GM21528 (cell line): Measurements from ENCODE around the gene SEMA4A.
"Not testable (repeated sequence)": the region's sequence is repeated elsewhere in the genome, so short reads cannot be mapped to it uniquely, and the experiment has no call there.

Experiments
- ATAC-seq: cut with Tn5 transposase; IDR thresholded peaks from one replicate; pipeline ENCODE4 v1.9.1; 2021; ENCODE audit warnings: mild to moderate bottlenecking, moderate library complexity; ENCODE audit not compliant: unreplicated experiment, low FRiP score

The SEMA4A gene

DNA sequence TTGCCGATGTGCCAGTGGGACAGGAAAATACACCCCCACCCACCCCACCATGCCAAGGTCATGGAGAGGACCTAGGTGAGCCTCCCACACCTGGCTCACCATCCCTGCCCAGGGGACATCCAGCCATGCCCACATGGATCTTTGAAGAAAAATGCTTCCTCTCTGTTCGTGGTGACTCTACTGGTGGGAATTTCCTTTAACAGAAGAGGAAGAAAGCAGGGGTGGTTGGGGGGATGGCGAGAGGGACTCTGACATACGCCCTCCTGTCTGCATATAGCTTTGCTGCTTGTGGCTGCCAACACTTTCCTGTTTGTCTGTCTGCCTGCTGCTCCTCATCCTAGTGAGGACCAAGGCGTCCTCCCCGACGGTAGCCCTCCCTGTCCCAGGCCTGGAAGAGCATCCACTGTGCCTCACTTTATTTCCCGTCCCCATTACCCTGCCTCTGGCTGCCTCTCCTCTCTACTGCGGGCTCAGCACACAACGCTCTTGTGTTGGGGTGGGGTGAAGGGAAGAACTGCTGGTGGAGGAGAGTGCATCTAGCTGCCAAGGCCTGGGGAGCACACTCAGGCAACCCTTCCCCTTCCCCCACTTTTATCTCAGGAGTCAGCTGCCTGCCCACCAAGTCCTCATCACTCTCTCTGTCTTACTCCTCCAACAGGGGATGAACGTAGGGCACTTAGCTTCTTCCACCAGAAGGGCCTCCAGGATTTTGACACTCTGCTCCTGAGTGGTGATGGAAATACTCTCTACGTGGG, 2.5 kb downstream of the SEMA4A start:
- ATAC-seq, result no peak

DNA sequence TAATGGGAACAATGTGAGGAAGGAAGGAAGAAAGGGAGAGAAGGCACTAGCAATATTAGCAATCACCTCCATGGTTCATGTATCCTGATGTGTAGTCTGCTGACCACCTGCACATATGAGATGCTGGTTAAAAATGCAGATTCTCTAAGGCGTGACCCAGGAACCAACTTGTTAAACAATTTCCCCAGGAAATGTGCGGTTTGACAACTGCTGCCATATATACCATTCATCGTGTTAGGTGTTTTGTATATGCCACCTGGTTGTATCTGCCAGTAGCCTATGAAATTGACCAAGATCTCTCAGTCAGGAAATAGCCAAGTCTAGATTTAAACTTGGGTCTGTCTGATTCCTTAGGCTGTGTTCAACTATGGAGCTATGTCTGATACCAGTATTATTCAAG, 4.1 kb downstream of the SEMA4A start:
- no peak for ATAC-seq

DNA sequence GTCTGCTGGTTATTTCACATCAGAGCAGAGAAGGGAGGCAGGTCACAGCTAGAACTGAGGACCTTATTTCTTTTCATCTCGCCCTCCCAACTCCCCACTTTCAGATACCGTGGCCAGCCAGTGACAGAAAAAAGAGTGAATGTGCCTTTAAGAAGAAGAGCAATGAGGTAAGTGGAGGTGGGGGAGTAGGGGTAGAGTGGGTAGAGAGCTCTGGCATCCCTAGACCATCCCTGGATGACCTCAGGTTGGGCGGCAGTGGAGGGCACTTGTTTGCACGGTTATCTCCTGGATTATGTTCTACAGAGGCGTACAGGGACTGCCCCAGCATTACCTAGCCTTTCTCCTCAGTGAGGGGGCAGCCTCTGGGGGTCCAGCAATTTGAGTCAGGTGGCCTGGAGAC, 4.6 kb downstream of the SEMA4A start:
- no peak for ATAC-seq

DNA sequence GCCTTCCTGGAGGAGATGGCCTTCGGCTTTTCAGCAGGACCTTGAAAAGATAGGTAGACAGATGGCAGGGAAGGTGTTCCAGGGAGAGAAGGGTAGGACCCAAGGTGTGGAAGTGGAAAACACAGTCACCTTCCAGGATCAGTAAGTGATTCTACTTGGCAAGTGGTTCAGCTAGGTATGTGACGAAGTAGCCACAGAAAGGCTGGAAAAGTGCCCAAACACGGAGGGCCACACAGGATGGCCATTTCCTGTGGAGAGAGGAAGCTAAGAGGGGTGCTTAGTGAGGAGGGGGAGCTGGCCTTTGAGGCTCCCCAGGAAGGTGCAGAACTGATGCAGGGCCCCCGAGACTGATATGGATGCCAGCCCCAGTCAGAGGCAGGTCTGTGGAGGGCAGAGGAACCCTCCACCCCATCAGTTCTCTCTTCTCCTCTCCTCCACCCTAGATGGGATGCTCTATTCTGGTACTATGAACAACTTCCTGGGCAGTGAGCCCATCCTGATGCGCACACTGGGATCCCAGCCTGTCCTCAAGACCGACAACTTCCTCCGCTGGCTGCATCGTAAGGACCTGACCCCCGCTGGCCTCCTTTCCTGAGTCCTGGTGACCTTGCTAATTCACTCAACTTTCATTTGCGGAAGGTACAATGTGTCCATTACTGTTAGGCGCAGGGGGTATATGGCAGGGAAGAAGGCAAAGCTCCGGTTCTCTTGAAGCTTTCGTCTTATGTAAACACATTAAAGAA, 6.8 kb downstream of the SEMA4A start:
- ATAC-seq, result no peak

DNA sequence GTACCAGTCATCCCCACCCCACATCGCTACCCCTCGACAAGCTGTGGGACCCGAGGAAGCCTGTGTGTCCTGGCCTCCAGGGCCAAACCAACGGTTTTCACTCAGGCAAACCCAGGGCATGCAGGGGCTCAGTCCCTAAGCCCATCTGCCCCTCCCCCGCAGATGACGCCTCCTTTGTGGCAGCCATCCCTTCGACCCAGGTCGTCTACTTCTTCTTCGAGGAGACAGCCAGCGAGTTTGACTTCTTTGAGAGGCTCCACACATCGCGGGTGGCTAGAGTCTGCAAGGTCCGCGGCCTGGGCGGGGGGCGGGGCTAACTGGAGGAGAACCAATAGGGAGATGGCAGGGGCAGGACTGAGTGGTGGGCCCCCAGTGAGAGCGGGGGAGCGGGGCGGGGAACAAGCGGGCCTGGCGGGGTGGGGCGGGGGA, 7.4 kb downstream of the SEMA4A start:
- no peak for ATAC-seq

DNA sequence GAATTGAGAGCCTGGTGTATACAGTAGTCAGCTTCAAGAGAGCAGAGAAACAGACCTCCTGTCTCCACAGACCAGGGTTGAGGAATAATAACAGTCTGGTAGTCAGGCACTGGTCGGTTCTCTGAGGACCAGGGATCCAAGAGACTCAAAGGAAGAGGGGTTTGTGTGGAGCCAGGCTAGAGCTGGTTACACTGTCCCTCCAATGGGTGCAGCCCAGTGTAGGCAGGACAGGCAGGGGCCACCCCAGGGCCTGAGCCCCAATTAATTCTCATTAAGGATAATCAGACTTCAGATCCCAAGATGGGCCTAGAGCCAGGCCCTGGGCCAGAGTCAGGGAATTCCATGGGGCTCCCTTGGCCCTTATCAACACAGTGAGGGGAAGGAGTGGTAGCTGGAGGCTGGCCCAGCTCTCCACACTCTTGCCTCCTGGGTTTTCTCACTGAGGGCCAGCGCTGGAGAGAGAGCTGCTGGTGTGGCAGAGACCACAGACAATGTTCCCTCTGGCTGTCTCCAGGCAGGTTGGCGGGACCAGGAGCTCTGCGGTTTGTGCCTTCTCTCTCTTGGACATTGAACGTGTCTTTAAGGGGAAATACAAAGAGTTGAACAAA, 9.1 kb downstream of the SEMA4A start:
- ATAC-seq, result no peak

DNA sequence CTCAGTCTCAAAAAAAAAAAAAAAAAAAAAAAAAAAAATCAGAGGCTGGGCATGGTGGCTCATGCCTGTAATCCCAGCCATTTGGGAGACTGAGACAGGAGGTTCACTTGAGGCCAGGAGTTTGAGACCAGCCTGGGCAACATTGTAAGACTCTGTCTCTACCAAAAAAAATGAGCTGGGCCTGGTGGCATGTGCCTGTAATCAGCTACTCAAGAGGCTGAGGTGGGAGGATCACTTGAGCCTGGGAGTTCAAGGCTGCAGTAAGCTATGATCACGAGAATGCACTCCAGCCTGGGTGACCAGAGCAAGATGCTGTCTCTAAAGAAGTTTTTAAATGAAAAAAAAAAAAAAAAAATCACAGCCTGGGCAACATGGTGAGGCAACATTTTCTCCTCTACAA, 10.3 kb downstream of the SEMA4A start:
- no peak for ATAC-seq

DNA sequence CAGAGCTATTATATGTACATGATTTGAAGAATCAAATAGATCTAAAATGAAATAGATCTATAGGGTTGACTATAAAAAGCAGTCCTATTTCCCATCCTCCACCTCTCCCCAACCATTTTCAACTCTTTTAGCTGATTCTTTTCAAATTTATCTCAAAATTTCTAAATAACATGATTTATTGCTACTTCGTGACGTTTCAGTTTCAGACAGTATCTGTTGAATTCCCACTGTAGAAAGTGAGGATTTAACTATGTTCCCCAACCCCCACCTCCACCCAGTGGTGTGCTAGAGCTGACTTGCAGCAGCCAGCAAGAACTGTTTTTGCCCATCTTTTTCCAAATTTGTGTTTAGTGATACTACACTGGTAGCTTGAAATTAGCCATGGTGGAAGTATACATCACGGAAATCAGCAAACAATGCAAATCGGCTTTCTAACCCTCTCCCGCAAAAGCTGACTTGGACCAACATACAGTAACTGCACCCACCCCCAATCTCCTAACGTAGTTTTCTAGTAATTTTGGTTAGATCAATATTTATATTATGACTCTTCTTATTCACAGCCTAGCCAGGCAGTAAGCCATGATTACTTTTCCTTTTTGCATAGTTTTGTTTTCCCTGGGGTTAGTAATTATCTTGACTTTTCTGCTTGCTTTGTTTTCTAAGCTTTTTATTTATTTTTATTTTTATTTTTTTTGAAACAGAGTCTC, 10.9 kb downstream of the SEMA4A start:
- no peak for ATAC-seq

DNA sequence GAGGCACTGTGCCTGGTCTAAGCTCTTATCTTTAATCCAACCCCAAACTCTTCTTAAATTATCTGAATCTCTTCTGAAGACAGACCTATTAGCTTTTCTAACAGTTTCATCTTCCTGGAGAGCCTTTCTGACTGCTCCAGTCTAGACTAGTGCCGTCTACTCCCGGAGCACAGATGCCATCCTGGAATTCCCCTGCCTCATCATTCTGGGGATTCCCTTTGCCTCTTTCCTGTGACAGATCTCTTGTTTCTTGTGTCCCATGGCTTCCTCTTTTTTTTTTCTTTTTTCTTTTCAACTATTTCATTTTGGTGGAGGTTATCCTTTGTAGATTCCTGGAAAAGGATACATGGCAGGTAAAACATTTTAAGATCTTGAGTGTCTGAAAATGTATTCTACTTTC, 11.7 kb downstream of the SEMA4A start:
- no peak for ATAC-seq

DNA sequence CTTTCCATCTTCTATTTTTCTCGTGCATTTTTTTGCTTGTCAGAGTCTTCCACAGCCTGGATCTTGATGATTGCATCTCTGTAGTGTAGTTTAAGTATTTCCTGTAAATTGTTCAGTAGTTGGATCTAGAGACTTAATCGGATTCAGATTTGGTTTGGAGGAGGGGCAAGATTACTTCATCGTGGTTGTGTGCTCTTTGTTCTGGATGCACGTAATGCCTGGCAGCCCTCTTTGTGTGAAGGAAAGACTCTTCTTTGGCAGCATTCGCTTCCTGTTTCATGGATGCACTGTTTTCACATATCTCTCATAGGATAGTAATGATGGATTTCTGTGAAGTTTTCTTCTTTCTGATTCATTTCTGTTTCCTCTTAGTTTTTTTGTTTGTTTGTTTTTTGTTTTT, 14.2 kb downstream of the SEMA4A start:
- ATAC-seq, result no peak

DNA sequence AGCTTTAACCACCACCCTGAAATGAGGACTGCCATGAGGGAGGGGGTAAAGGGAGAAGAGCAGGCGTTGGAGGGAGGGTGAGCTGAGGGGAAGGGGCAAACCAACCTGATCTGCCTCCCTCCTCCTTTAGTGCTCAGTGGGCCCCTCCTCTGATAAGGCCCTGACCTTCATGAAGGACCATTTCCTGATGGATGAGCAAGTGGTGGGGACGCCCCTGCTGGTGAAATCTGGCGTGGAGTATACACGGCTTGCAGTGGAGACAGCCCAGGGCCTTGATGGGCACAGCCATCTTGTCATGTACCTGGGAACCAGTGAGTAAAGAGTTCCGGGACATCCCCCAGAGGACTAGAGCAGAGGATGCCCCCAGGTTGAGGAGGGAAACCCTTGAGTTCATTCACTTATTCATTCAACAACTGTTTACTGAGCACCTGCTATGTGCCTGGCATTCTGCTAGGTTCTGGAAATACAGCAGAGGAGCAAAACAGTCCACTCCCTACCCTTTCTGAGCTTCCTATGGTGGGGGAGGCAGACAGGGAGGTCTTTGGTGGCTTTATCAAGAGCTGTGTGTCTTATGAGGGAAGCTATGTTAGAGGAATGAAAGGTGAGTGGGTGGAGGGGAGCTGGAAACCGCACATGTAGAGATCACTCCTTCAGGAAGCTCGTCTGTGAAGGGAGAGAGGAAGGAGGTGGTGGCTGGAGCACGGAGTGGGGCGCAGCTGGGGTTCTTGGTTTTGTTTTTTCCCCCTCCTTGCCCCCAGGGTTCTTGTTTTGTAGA, 19.5 kb downstream of the SEMA4A start:
- ATAC-seq, result no peak

DNA sequence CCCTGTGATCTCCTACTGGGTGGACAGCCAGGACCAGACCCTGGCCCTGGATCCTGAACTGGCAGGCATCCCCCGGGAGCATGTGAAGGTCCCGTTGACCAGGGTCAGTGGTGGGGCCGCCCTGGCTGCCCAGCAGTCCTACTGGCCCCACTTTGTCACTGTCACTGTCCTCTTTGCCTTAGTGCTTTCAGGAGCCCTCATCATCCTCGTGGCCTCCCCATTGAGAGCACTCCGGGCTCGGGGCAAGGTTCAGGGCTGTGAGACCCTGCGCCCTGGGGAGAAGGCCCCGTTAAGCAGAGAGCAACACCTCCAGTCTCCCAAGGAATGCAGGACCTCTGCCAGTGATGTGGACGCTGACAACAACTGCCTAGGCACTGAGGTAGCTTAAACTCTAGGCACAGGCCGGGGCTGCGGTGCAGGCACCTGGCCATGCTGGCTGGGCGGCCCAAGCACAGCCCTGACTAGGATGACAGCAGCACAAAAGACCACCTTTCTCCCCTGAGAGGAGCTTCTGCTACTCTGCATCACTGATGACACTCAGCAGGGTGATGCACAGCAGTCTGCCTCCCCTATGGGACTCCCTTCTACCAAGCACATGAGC, 23.3 kb downstream of the SEMA4A start:
- no peak for ATAC-seq

DNA sequence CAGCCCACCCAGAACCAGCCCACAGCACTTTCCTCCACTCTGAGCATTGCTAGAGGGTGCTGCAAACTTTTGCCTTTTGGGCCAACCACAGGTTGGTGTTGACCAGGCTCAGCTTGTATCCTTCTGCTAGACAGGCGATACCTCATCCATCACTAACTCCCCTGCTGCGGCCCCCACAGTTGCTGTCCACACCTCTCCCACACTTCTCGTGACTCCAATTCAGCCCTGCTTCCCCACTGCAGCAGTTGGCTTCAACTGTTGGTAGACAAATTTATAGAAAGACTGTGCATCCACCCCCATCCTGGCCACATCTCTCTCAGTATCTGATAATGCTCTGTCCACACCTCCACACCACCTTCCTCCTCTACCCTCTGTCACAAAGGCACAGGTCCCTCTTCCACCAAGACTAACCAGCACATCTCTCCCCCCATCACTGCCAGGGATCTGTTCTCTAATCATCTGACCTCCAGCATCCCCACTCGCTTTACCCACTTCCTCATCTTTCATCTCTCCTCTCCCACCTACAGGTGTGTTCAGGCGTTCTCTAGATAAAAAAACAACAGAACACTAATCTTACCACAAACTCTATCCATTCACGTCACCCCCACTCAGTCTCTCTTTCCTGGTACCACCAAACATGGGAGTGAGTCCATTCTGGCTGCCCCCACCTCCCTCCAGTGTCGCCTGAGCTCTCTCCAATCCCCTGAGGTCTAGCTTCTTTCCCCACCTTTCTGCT, 24.7 kb downstream of the SEMA4A start:
- no peak for ATAC-seq

DNA sequence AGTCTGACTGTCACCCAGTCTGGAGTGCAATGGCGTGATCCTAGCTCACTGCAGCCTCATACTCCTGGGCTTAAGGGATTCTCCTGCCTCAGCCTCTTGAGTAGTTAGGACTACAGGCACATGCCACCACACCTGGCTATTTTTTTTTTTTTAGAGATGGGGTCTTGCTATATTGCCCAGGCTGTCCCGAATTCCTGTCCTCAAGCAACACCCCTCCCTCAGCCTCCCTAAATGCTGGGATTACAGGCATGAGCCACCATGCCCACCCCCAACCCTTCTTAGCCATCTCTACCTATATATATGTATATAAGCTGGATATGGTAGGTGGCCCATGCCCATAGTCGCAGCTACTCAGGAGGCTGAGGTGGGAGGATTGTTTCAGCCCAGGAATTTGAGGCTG, 27.1 kb downstream of the SEMA4A start:
- ATAC-seq, result no peak

DNA sequence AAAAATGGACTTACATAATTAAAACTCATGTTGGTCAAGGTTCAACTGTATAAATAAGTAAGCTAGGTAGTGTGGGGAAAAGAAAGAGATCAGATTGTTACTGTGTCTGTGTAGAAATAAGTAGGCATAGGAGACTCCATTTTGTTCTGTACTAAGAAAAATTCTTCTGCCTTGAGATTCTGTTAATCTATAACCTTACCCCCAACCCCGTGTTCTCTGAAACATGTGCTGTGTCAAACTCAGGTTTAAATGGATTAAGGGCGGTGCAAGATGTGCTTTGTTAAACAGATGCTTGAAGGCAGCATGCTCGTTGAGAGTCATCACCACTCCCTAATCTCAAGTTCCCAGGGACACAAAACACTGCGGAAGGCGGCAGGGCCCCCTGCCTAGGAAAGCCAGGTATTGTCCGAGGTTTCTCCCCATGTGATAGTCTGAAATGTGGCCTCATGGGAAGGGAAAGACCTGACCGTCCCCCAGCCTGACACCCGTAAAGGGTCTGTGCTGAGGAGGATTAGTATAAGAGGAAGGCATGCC, 28.1 kb downstream of the SEMA4A start:
- not testable (repeated sequence) for ATAC-seq

DNA sequence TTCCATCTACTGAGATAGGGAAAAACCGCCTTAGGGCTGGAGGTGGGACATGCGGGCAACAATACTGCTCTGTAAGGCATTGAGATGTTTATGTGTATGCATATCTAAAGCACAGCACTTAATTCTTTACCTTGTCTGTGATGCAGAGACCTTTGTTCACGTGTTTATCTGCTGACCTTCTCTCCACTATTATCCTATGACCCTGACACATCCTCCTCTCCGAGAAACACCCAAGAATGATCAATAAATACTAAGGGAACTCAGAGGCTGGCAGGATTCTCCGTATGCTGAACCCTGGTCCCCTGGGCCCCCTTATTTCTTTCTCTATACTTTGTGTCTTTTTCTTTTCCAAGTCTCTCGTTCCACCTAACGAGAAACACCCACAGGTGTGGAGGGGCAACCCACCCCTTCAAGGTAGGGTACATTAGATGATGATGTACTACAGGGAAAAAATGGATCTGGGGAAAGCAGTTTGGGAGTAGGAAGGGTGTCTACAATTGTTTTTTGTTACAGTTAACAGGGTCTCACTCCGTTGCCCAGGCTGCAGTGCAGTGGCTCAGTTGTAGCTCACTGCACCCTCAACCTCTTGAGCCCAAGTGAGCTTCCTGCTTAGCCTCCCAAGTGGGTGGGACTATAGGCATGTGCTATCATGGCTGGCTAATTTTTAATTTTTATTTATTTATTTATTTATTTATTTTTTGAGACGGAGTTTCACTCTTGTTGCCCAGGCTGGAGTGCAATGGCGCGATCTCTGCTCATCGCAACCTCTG, 28.8 kb downstream of the SEMA4A start:
- not testable (repeated sequence) for ATAC-seq

DNA sequence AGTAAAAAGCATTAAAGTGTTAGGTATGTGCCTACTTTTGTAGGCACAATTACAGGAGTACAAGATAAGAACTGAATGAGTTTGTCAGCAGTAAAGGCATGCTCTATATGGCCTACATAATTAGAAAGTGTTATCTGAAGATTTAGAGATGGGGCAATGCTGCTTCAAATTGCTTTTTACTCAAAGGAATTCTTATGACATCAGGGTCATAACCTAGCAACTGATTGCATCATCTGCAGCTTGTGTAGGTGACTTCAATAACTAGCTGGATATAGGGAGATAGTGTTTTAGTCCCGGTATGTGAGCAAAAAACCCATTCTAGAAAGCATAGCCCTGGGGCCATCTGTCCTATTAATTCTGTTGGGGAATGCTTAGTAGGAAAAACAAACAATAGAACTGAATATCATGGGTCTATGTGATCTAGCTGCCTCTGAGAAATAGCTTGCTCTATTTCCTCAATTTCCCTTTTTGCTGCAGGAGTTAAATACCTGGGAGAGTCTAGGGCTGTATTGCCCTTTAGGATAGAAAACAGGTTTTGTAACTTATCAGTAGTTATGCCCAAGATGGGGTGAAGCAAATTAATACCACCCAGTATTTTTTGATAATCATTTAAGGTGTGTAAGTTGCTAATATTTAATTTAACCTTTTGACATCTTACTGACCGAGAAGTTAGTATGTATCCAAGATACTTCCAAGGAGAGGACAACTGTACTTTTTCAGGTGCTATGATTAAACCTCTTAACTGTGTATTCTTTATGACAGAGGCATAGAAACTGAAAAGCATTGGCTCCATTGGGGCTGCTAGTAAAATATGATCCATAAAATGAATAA, 33.2 kb downstream of the SEMA4A start:
- ATAC-seq, result not testable (repeated sequence)
